ENCODE measurements around the gene ZNF117. TPM values are rescaled to one million over a fixed set of nuclear protein-coding genes. Genes with fewer than 3 reads are reported as not detected.

ZNF117 gene
- total and polyA plus RNA-seq, 2 of the 8 experiments (the other 6 are each of a cell fraction or from before 2014, with no cell fraction given): 2.9 to 13.0 TPM

DNA sequence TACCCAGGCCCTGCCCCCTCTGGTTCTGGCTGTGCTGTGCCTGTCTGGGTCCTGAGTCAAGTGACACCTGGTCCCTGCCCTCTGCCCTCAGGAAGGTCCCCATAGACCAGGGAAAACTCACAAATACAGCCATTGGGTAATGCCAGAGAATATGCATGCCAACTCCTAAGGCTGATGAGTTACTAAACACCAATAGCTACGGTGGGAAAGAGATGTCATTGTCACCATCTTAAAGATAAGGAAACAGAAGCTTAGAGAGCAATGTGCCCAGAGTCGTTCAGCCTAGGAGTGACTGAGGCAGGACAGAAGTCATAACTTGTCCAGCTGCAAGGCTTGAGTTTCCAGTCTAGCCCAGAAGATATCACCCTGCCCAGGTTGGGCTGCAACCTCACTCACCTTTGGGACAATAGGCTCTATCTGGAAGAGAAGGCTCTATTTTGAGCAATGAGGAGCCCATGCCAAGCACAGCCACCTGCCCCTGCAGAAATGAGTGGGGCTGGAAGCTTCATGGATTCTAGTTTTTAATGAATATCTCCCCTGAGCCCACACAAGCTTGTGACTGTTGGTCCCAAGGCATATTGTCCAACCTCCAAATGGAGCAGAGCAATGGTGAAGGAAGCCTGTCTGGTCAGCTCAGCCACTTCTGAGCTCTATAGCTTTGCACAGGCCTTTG lies 45.2 kb downstream of the ZNF117 start:
- no peak overlapping the region for H3K27ac ChIP-seq (ENCODE audit: low read depth, low read length)
- H3K18ac ChIP-seq (ENCODE audit: extremely low read depth, low read length): no peak overlapping the region
- H3K4me1 ChIP-seq (replicated peaks in 1 of 4; ENCODE audit: control insufficient read depth in 3 of 4, insufficient read depth in 4 of 4, low read length in 3 of 4): no peaks in the 10 kb centered on the region
- no peak overlapping the region for H3K4me2 ChIP-seq (ENCODE audit: insufficient read depth in 1 of 2, low read depth in 2 of 2, low read length in 2 of 2)
- no peaks in the 10 kb centered on the region for H4K20me1 ChIP-seq (replicated peaks in 1 of 2; ENCODE audit: control insufficient read depth in 1 of 2, insufficient read depth in 2 of 2, low read length in 2 of 2)
- H2BK12ac ChIP-seq (ENCODE audit: low read depth, low read length): no peak overlapping the region
- no peaks in the 10 kb centered on the region for H3K9me3 ChIP-seq (ENCODE audit: insufficient read depth in 2 of 2, low read depth in 1 of 2, low read length in 1 of 2)
- H3K79me1 ChIP-seq (ENCODE audit: low read depth, low read length): no peaks in the 10 kb centered on the region
- no peak overlapping the region for H4K91ac ChIP-seq (replicated peaks; ENCODE audit: insufficient read length, low read length)
- H2AFZ ChIP-seq (ENCODE audit: low read length): no peak overlapping the region
- H3K4me3 ChIP-seq (ENCODE audit: extremely low read depth in 1 of 4, insufficient read depth in 2 of 4, low read depth in 3 of 4, low read length in 4 of 4): no peak overlapping the region
- CTCF ChIA-PET (ENCODE audit: partially characterized antibody): interaction anchor here (0.6 to 3.4 kb wide), 8 partner anchors 10 to 362 kb away, joined by 3 to 19 read pairs (median 3); no protein-coding TSS in a partner anchor
- H3K27me3 ChIP-seq (replicated peaks in 1 of 4; ENCODE audit: control insufficient read depth in 3 of 4, extremely low read depth in 1 of 4, insufficient read depth in 3 of 4, low read length in 3 of 4): peaks cover 2 to 10% (median 6%) of the 10 kb centered on the region in 4 experiments; a peak in 4 of 7 replicates
- no peak overlapping the region for H2BK5ac ChIP-seq (ENCODE audit: low read depth, low read length)
- H3K14ac ChIP-seq (ENCODE audit: insufficient read length): no peak overlapping the region
- H3K23ac ChIP-seq (ENCODE audit: insufficient read length): no peak overlapping the region
- 85% methylated on average over 2 of the region's 2 CpGs; no CpG with 5 or more reads in 1 of the 2 experiments for WGBS, 2 experiments (ENCODE audit: extremely low coverage in 1 of 2, insufficient coverage in 1 of 2, insufficient read length in 1 of 2, insufficient replicate concordance in 2 of 2, low coverage in 1 of 2, low lambda C conversion rate in 2 of 2, missing lambda C conversion rate in 1 of 2)
- H3K56ac ChIP-seq (replicated peaks; ENCODE audit: insufficient read length, low read depth, low read length): no peak overlapping the region
- no peaks in the 10 kb centered on the region for H3K36me3 ChIP-seq (ENCODE audit: control insufficient read depth in 2 of 4, insufficient read depth in 4 of 4, low read length in 3 of 4)
- POLR2A ChIA-PET (ENCODE audit: partially characterized antibody): interaction anchor here (1.1 to 1.4 kb wide), 3 partner anchors 41 to 893 kb away, joined by 3 read pairs; partner anchors contain the start of gene ERV3-1
- no peak overlapping the region for H3K4ac ChIP-seq (replicated peaks; ENCODE audit: insufficient read length, low read depth, low read length)
- H2BK15ac ChIP-seq (ENCODE audit: low read length): no peak overlapping the region
- FAIRE-seq: no peak
- no peak overlapping the region for H4K8ac ChIP-seq (ENCODE audit: extremely low read depth, insufficient read depth, low read length)
- H2BK20ac ChIP-seq (ENCODE audit: low read length): no peak overlapping the region
- no peak overlapping the region for H2BK120ac ChIP-seq (replicated peaks; ENCODE audit: low read depth, low read length)
- no peak overlapping the region for H3K9ac ChIP-seq (replicated peaks in 1 of 4; ENCODE audit: extremely low read depth in 1 of 4, low read depth in 3 of 4, low read length in 3 of 4)
- no peak overlapping the region for H4K5ac ChIP-seq (ENCODE audit: insufficient read length, low read depth, low read length)
- no peak for DNase-seq (ENCODE audit: low read depth in 1 of 2, low spot score in 2 of 2)
- H2AK5ac ChIP-seq (ENCODE audit: low read depth, low read length): no peak overlapping the region
- TF ChIP-seq HDAC6 (IDR thresholded peaks at IDR 0.05; ENCODE audit: low read depth, low read length) (no peak), CHD2 (IDR thresholded peaks at IDR 0.05; ENCODE audit: low read length) (no peak), SIN3A (conservative IDR thresholded peaks at IDR 0.05 in 1 of 2, IDR thresholded peaks at IDR 0.05 in 1 of 2; ENCODE audit: low read depth in 1 of 2, low read length in 2 of 2) (no peak), CBX8 (IDR thresholded peaks at IDR 0.05; ENCODE audit: borderline replicate concordance, low read depth, low read length) (no peak), CHD1 (IDR thresholded peaks at IDR 0.05; ENCODE audit: low read depth, low read length) (no peak), BACH1 (IDR thresholded peaks at IDR 0.05; ENCODE audit: low read length) (no peak)
- H3K23me2 ChIP-seq (ENCODE audit: low read depth, low read length): peaks cover 5% of the 10 kb centered on the region; the same call in 1 of the 2 replicates
- no peaks in the 10 kb centered on the region for H3K79me2 ChIP-seq (ENCODE audit: control insufficient read depth in 1 of 2, insufficient read depth in 2 of 2, low read length in 2 of 2)
